SK-N-SH (cell line): ENCODE results near the gene HYLS1. TPM values are rescaled to one million over a fixed set of nuclear protein-coding genes. Genes with fewer than 3 reads are reported as not detected.
"Not testable (repeated sequence)": the region's sequence is repeated elsewhere in the genome, so short reads cannot be mapped to it uniquely, and the experiment has no call there.

Experiments
- CTCF ChIA-PET: fragments of 300-600, 350-600 bp; formaldehyde crosslinking; extraction: SDS; loops from one replicate; lab custom pipeline; 2021; lab: Yijun Ruan, JAX
- POLR2A ChIA-PET: fragments of 350-600 bp; sonication (Branson Sonifier 250); formaldehyde crosslinking; extraction: SDS; loops from one replicate; lab custom pipeline; 2020; ENCODE audit warnings: antibody characterized with exemption, inconsistent platforms; lab: Yijun Ruan, JAX
- DNase-seq: peaks from one replicate; pipeline ENCODE4 v3.0.0; 2012
- H2AFZ ChIP-seq: fragments of 200-600 bp; sonication (generic); 2 replicates; pipeline ENCODE4 v1.8.1; 2016; ENCODE audit warnings: antibody characterized with exemption, mild to moderate bottlenecking, low read depth
- H3F3A ChIP-seq: fragments of 200-600 bp; sonication (generic); replicated peaks from 2 replicates; pipeline ENCODE3; 2016; ENCODE audit warnings: antibody characterized with exemption, mild to moderate bottlenecking; ENCODE audit not compliant: insufficient read depth
- H3K27ac ChIP-seq, 2 experiments: fragments of 200-500 bp in 1 of 2; fragments of 200-600 bp in 1 of 2; sonication (Bioruptor generic) in 1 of 2; sonication (generic), shearing (Covaris generic) in 1 of 2; 2 replicates each; pipeline versions ENCODE4 v1.5.1 to v1.6.1; 2014 to 2016; ENCODE audit warnings: low read depth in 2 of 2, inconsistent platforms in 1 of 2, low read length in 1 of 2, mild to moderate bottlenecking in 1 of 2, mixed read lengths in 1 of 2
- H3K27me3 ChIP-seq: fragments of 200-600 bp; sonication (generic), shearing (Covaris generic); 2 replicates; pipeline ENCODE4 v1.6.1; 2016; ENCODE audit warnings: mixed run types; ENCODE audit not compliant: insufficient read depth
- H3K36me3 ChIP-seq, 2 experiments: fragments of 200-500 bp in 1 of 2; fragments of 200-600 bp in 1 of 2; sonication (Bioruptor generic) in 1 of 2; sonication (generic) in 1 of 2; replicated peaks in 1 of 2; 2 replicates each; pipeline versions ENCODE3 to v1.5.1; 2014 to 2016; ENCODE audit warnings: low read length in 1 of 2, mild to moderate bottlenecking in 1 of 2; ENCODE audit not compliant: insufficient read depth in 2 of 2, control insufficient read depth in 1 of 2
- H3K4me1 ChIP-seq, 2 experiments: fragments of 200-500 bp in 1 of 2; fragments of 200-600 bp in 1 of 2; sonication (Bioruptor generic) in 1 of 2; sonication (generic), shearing (Covaris generic) in 1 of 2; 2 replicates each; pipeline versions ENCODE4 v1.5.1 to v1.6.1; 2014 to 2016; ENCODE audit warnings: low read depth in 1 of 2, low read length in 1 of 2, mixed run types in 1 of 2; ENCODE audit not compliant: insufficient read depth in 2 of 2, control insufficient read depth in 1 of 2
- H3K4me2 ChIP-seq: fragments of 200-600 bp; sonication (generic), shearing (Covaris generic); 2 replicates; pipeline ENCODE4 v1.6.1; 2017; ENCODE audit warnings: mixed run types
- H3K4me3 ChIP-seq, 2 experiments: fragments of 200-500 bp in 1 of 2; fragments of 200-600 bp in 1 of 2; sonication (Bioruptor generic) in 1 of 2; sonication (generic), shearing (Covaris generic) in 1 of 2; 2 replicates each; pipeline versions ENCODE4 v1.5.1 to v1.8.1; 2014 to 2016; ENCODE audit warnings: low read depth in 2 of 2, inconsistent platforms in 1 of 2, low read length in 1 of 2, mild to moderate bottlenecking in 1 of 2, mixed read lengths in 1 of 2, moderate library complexity in 1 of 2
- H3K79me2 ChIP-seq: fragments of 200-600 bp; sonication (generic); 2 replicates; pipeline ENCODE4 v1.8.1; 2017; ENCODE audit warnings: mild to moderate bottlenecking; ENCODE audit not compliant: insufficient read depth
- H3K9ac ChIP-seq: fragments of 200-600 bp; sonication (generic); 2 replicates; pipeline ENCODE4 v1.6.1; 2017; ENCODE audit warnings: mixed run types
- H3K9me2 ChIP-seq: fragments of 200-600 bp; sonication (generic); 2 replicates; pipeline ENCODE4 v1.6.1; 2017; ENCODE audit warnings: mixed run types
- H3K9me3 ChIP-seq: fragments of 200-600 bp; sonication (generic); 2 replicates; pipeline ENCODE4 v1.6.1; 2017; ENCODE audit warnings: mixed run types, mild to moderate bottlenecking, moderate library complexity
- H4K20me1 ChIP-seq: fragments of 200-600 bp; sonication (generic); 2 replicates; pipeline ENCODE4 v1.6.1; 2017; ENCODE audit warnings: mild to moderate bottlenecking, mixed run types; ENCODE audit not compliant: insufficient read depth
- CHD2 ChIP-seq: fragments of 150-350 bp; IDR thresholded peaks from 2 replicates; pipeline ENCODE4 v1.6.1; 2018; ENCODE audit warnings: low read length; ENCODE audit not compliant: partially characterized antibody
- EZH2phosphoT487 ChIP-seq: fragments of 200-600 bp; sonication (generic); IDR thresholded peaks from 2 replicates; pipeline ENCODE4 v1.6.1; 2017; ENCODE audit warnings: low read depth, mixed run types, mild to moderate bottlenecking, antibody characterized with exemption, moderate library complexity, borderline replicate concordance
- FOXJ3 ChIP-seq: sonication (generic); formaldehyde crosslinking; IDR thresholded peaks from 2 replicates; pipeline ENCODE4 v1.5.1; 2020; ENCODE audit warnings: mild to moderate bottlenecking, missing genetic modification reagents
- GATA2 ChIP-seq: sonication (generic); formaldehyde crosslinking; IDR thresholded peaks from 2 replicates; pipeline ENCODE4 v1.5.0; 2020; ENCODE audit warnings: mild to moderate bottlenecking, missing genetic modification reagents
- JUND ChIP-seq: IDR thresholded peaks from 2 replicates; pipeline ENCODE4 v1.4.0; 2012
- MAX ChIP-seq: IDR thresholded peaks from 2 replicates; pipeline ENCODE4 v1.4.0; 2012; ENCODE audit warnings: low read depth
- MEF2A ChIP-seq: IDR thresholded peaks from 2 replicates; pipeline ENCODE4 v1.4.0; 2012; ENCODE audit warnings: low read depth, borderline replicate concordance
- MXI1 ChIP-seq: IDR thresholded peaks from 2 replicates; pipeline ENCODE4 v1.6.1; 2012; ENCODE audit warnings: mild to moderate bottlenecking, low read depth, low read length, improper control_type of control experiment
- RFX5 ChIP-seq: IDR thresholded peaks from 2 replicates; pipeline ENCODE4 v1.6.1; 2012; ENCODE audit warnings: mild to moderate bottlenecking, improper control_type of control experiment, low read length
- RXRA ChIP-seq: IDR thresholded peaks from 2 replicates; pipeline ENCODE4 v1.4.0; 2012; ENCODE audit warnings: low read depth, mild to moderate bottlenecking, borderline replicate concordance
- SMC3 ChIP-seq: IDR thresholded peaks from 2 replicates; pipeline ENCODE4 v1.6.1; 2012; ENCODE audit warnings: low read depth, low read length, improper control_type of control experiment
- TAF1 ChIP-seq: IDR thresholded peaks from 2 replicates; pipeline ENCODE4 v1.6.1; 2012; ENCODE audit warnings: low read depth, mild to moderate bottlenecking, low read length, moderate library complexity, borderline replicate concordance
- TCF12 ChIP-seq: IDR thresholded peaks from 2 replicates; pipeline ENCODE4 v1.4.0; 2012
- TEAD4 ChIP-seq: IDR thresholded peaks from 2 replicates; pipeline ENCODE4 v1.4.0; 2012; ENCODE audit warnings: mild to moderate bottlenecking, borderline replicate concordance; ENCODE audit not compliant: insufficient read depth
- USF2 ChIP-seq: fragments of 150-350 bp; IDR thresholded peaks from 2 replicates; pipeline ENCODE4 v1.6.1; 2017; ENCODE audit warnings: antibody characterized with exemption, low read length, low read depth, borderline replicate concordance
- WGBS: methylation state at CpG from one replicate; pipeline ENCODE4 v1.1.6; 2017; ENCODE audit warnings: low lambda C conversion rate; 5-methylcytosine and 5-hydroxymethylcytosine counted together
- polyA plus RNA-seq, 3 experiments: library from polyadenylated mRNA; depleted of rRNA; stranded (reverse); fragments of >200 nt; gene quantifications; 2 replicates each; pipeline ENCODE4 v1.2.3, GENCODE V29; 2012
- TF ChIP-seq, protein P1 (sequence below): IDR thresholded peaks from 2 replicates; pipeline ENCODE4 v1.6.1; 2012; ENCODE audit warnings: mild to moderate bottlenecking, low read depth, low read length, moderate library complexity
- TF ChIP-seq, protein P2 (sequence below): fragments of 150-350 bp; IDR thresholded peaks from 2 replicates; pipeline ENCODE4 v1.6.1; 2016; ENCODE audit warnings: mild to moderate bottlenecking, low read depth, low read length

Gene HYLS1
- polyA plus RNA-seq, 1 of the 3 experiments (the other 2 are of a cell fraction), result 1.3 TPM

DNA sequence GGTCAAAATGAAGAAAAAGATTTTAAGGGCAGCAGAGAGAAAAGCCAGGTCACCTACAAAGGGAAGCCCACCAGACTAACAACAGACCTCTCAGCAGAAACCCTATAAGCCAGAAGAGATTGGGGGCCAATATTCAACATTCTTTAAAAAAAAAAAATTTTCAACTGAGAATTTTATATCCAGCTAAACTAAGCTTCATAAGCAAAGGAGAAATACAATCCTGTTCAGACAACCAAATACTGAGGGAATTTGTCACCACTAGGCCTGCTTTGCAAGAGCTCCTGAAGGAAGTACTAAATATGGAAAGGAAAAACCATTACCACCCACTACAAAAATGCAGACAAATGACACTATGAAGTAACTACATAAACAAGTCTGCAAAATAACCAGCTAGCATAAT lies 41.3 kb upstream of the HYLS1 start:
- Histone ChIP-seq H4K20me1 (no peaks in the 10 kb centered on the region), H3K4me2 (no peak overlapping the region), H3K9me2 (no peaks in the 10 kb centered on the region), H3K36me3 (no peaks in the 10 kb centered on the region), H3K9ac (no peak overlapping the region), H3K4me1 (no peaks in the 10 kb centered on the region), H2AFZ (no peak overlapping the region), H3K79me2 (no peaks in the 10 kb centered on the region), H3K27ac (no peak overlapping the region), H3K9me3 (no peaks in the 10 kb centered on the region), H3K27me3 (no peaks in the 10 kb centered on the region), H3F3A (no peaks in the 10 kb centered on the region), H3K4me3 (no peak overlapping the region)
- DNase-seq, result no peak
- ChIA-PET POLR2A (no interaction called here), CTCF (no interaction called here)
- TF ChIP-seq RFX5, result no peak
- TF ChIP-seq, protein P1, sequence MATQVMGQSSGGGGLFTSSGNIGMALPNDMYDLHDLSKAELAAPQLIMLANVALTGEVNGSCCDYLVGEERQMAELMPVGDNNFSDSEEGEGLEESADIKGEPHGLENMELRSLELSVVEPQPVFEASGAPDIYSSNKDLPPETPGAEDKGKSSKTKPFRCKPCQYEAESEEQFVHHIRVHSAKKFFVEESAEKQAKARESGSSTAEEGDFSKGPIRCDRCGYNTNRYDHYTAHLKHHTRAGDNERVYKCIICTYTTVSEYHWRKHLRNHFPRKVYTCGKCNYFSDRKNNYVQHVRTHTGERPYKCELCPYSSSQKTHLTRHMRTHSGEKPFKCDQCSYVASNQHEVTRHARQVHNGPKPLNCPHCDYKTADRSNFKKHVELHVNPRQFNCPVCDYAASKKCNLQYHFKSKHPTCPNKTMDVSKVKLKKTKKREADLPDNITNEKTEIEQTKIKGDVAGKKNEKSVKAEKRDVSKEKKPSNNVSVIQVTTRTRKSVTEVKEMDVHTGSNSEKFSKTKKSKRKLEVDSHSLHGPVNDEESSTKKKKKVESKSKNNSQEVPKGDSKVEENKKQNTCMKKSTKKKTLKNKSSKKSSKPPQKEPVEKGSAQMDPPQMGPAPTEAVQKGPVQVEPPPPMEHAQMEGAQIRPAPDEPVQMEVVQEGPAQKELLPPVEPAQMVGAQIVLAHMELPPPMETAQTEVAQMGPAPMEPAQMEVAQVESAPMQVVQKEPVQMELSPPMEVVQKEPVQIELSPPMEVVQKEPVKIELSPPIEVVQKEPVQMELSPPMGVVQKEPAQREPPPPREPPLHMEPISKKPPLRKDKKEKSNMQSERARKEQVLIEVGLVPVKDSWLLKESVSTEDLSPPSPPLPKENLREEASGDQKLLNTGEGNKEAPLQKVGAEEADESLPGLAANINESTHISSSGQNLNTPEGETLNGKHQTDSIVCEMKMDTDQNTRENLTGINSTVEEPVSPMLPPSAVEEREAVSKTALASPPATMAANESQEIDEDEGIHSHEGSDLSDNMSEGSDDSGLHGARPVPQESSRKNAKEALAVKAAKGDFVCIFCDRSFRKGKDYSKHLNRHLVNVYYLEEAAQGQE, result no peak
- TF ChIP-seq FOXJ3 (CRISPR knock-in tag), result no peak
- no peak for TF ChIP-seq MAX
- no peak for TF ChIP-seq MXI1
- no peak for TF ChIP-seq TEAD4
- TF ChIP-seq TAF1, result no peak
- TF ChIP-seq, protein P2, sequence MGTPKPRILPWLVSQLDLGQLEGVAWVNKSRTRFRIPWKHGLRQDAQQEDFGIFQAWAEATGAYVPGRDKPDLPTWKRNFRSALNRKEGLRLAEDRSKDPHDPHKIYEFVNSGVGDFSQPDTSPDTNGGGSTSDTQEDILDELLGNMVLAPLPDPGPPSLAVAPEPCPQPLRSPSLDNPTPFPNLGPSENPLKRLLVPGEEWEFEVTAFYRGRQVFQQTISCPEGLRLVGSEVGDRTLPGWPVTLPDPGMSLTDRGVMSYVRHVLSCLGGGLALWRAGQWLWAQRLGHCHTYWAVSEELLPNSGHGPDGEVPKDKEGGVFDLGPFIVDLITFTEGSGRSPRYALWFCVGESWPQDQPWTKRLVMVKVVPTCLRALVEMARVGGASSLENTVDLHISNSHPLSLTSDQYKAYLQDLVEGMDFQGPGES, result no peak
- TF ChIP-seq RXRA, result no peak
- TF ChIP-seq JUND, result no peak
- TF ChIP-seq USF2, result no peak
- no peak for TF ChIP-seq CHD2
- TF ChIP-seq MEF2A, result no peak
- TF ChIP-seq TCF12, result no peak
- no peak for TF ChIP-seq GATA2
- no peak for TF ChIP-seq SMC3
- TF ChIP-seq EZH2phosphoT487, result no peak

GRCh38 chr11:125857670-125858069 lies 29.8 kb upstream of the HYLS1 start:
- 50% methylated on average over 8 of the region's 9 CpGs for WGBS

GRCh38 chr11:125862786-125863185 lies 24.7 kb upstream of the HYLS1 start:
- H3K9ac ChIP-seq, H2AFZ ChIP-seq, CTCF ChIA-PET, H3K4me1 ChIP-seq, H3F3A ChIP-seq, H3K36me3 ChIP-seq, H3K79me2 ChIP-seq, H3K4me2 ChIP-seq, H3K9me2 ChIP-seq, H3K9me3 ChIP-seq, POLR2A ChIA-PET, H3K27ac ChIP-seq, H3K27me3 ChIP-seq, H3K4me3 ChIP-seq, DNase-seq, H4K20me1 ChIP-seq: not testable (repeated sequence)
- WGBS, result no CpG with 5 or more reads among the region's 33 CpGs

More at GRCh38 chr11:125857670-125858069, 29.8 kb upstream of the HYLS1 start:
- H3K9me2 ChIP-seq, DNase-seq, H3K27me3 ChIP-seq, H3K79me2 ChIP-seq, H3F3A ChIP-seq, H3K9me3 ChIP-seq, H3K4me2 ChIP-seq, H4K20me1 ChIP-seq, H2AFZ ChIP-seq, H3K9ac ChIP-seq, H3K27ac ChIP-seq, H3K4me3 ChIP-seq, H3K4me1 ChIP-seq, POLR2A ChIA-PET, H3K36me3 ChIP-seq, CTCF ChIA-PET: not testable (repeated sequence)
